Superior temporal gyrus (tissue), 1 donor: ENCODE data around the gene GAPVD1.
A peak's percentile ranks its signal among the peaks of the same experiment; 100 is the strongest.
"Not testable (repeated sequence)": the region's sequence is repeated elsewhere in the genome, so short reads cannot be mapped to it uniquely, and the experiment has no call there.

Source experiments
- DNase-seq: peaks from one replicate; pipeline ENCODE4 v3.0.0-alpha.2; 2016; ENCODE audit errors: extremely low spot score

The GAPVD1 gene

GRCh38 chr9:125374443-125375309 is 113.0 kb downstream of the GAPVD1 start:
- DNase-seq = peak; percentile 76

GRCh38 chr9:125375820-125376219 is 114.2 kb downstream of the GAPVD1 start:
- DNase-seq = no peak

GRCh38 chr9:125376261-125377226 is 114.9 kb downstream of the GAPVD1 start:
- DNase-seq = no peak

- no peak for DNase-seq
These were observed 116.1 kb downstream of the GAPVD1 start for GRCh38 chr9:125377584-125378250.

GRCh38 chr9:125378778-125379177 is 117.2 kb downstream of the GAPVD1 start:
- DNase-seq = no peak

GRCh38 chr9:125379208-125379607 is 117.6 kb downstream of the GAPVD1 start:
- DNase-seq = no peak

GRCh38 chr9:125380406-125380805 is 118.8 kb downstream of the GAPVD1 start:
- DNase-seq = no peak

GRCh38 chr9:125387861-125388524 is 126.4 kb downstream of the GAPVD1 start:
- no peak for DNase-seq

GRCh38 chr9:125388978-125389377 is 127.4 kb downstream of the GAPVD1 start:
- DNase-seq = no peak

- no peak for DNase-seq
These were observed 130.1 kb downstream of the GAPVD1 start for GRCh38 chr9:125391704-125392103.

- DNase-seq = no peak
These were observed 131.8 kb downstream of the GAPVD1 start for GRCh38 chr9:125393426-125393825.

- DNase-seq = no peak
These were observed 135.2 kb downstream of the GAPVD1 start for GRCh38 chr9:125396799-125397198.

GRCh38 chr9:125397736-125398135 is 136.1 kb downstream of the GAPVD1 start:
- no peak for DNase-seq

- DNase-seq = no peak
These were observed 136.6 kb downstream of the GAPVD1 start for GRCh38 chr9:125398243-125398642.

- no peak for DNase-seq
These were observed 137.5 kb downstream of the GAPVD1 start for GRCh38 chr9:125399165-125399564.

- DNase-seq = no peak
These were observed 138.0 kb downstream of the GAPVD1 start for GRCh38 chr9:125399666-125400065.

- DNase-seq = not testable (repeated sequence)
These were observed 138.6 kb downstream of the GAPVD1 start for GRCh38 chr9:125400232-125400631.

GRCh38 chr9:125400725-125401716 is 139.4 kb downstream of the GAPVD1 start:
- DNase-seq = no peak

GRCh38 chr9:125404733-125405132 is 143.1 kb downstream of the GAPVD1 start:
- DNase-seq = no peak
